ENCODE measurements around the gene MFSD12. TPM values are rescaled to one million over a fixed set of nuclear protein-coding genes. Genes with fewer than 3 reads are reported as not detected.

The MFSD12 gene
- total RNA-seq, 1 experiment from 2014 or later: 132 TPM

DNA sequence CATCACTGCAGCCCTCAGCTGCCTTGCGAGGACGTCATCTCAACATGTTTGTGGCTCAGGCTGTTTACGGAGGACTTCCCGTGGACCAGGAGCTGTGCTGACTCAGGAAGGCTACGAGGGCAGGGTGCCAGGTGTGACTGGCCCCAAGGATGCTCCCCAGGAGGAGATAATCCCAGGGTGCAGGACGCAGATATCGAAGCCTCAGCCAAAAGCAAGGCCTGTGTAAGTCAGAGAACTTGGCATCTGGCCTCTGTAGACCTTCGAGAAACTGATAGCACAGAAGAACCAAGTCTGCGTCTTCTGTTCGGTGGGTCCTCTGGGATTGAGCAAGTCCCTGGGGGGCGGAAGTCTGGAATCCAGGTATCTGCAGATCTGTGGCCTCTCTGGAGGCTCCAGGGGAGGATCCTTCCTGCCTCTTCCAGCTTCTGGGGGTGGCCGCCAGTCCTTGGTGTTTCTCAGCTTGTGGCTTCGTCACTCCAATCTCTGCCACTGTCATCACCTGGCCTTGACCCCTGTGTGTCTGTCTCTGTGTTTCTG lies 54.3 kb downstream of the MFSD12 start:
- Histone ChIP-seq H3K27ac (no peak overlapping the region), H3K36me3 (peaks cover 21% of the 10 kb centered on the region), H3K9me3 (replicated peaks) (no peaks in the 10 kb centered on the region), H3K27me3 (replicated peaks) (no peaks in the 10 kb centered on the region), H3K4me1 (replicated peaks) (peaks cover 24% of the 10 kb centered on the region), H3K4me3 (no peak overlapping the region)
- no peak for DNase-seq (ENCODE audit: low read depth in 1 of 2, low spot score in 2 of 2)

GRCh38 chr19:3501780-3502179 lies 55.6 kb downstream of the MFSD12 start:
- Histone ChIP-seq H3K4me3 (no peak overlapping the region), H3K9me3 (replicated peaks) (no peaks in the 10 kb centered on the region), H3K27me3 (replicated peaks) (no peaks in the 10 kb centered on the region), H3K27ac (no peak overlapping the region), H3K4me1 (replicated peaks) (peaks cover 17% of the 10 kb centered on the region), H3K36me3 (peaks cover 15% of the 10 kb centered on the region)
- no peak for DNase-seq (ENCODE audit: low read depth in 1 of 2, low spot score in 2 of 2)

DNA sequence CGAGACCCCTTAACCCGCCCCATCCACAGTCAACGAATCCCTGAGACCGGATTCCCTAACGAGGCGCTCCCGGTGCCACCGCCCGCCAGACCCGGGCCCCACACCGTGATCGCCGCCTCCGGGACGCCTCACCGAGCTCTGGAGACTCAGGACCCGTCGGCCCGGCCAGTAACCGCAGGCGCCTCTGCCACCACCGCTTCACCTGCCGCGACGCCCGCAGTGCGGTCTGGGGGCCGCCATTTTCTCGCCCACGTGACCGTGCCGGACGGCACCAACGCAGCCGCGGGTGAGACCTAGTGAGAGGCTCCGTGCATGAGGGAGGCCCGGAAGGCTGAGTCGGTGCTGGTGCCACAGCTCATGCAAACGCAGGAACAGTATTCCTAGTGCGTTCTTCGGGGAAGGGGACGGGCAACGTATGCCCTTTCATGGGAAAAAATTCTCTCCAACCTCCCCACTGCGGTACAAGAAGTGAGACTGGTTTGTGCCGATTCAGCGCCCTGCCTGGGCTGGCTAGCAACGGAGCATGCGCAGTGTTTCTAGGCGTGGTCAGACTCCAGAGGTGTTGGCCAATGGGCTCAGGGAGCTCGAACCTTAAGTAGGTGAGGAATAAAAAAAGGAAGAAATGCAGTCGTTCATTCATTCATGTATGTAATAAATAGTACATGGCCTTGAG lies 56.8 kb downstream of the MFSD12 start, which contains the start of gene DOHH:
Gene DOHH, minus strand, starts transcription at position 246 of the 673 bp plus-strand sequence. CDS start 3,860 bp downstream, outside the sequence.
- H3K4me3 ChIP-seq: peak within 1 kb of the TSS; percentile 85
- peak; percentile 96 for DNase-seq (ENCODE audit: low read depth in 1 of 2, low spot score in 2 of 2)
- peaks cover 21% of the 10 kb centered on the region for H3K36me3 ChIP-seq
- H3K27me3 ChIP-seq (replicated peaks): no peaks in the 10 kb centered on the region
- peak within 1 kb of the TSS; percentile 98 for H3K27ac ChIP-seq
- H3K4me1 ChIP-seq (replicated peaks): peaks cover 14% of the 10 kb centered on the region
- H3K9me3 ChIP-seq (replicated peaks): no peaks in the 10 kb centered on the region

DNA sequence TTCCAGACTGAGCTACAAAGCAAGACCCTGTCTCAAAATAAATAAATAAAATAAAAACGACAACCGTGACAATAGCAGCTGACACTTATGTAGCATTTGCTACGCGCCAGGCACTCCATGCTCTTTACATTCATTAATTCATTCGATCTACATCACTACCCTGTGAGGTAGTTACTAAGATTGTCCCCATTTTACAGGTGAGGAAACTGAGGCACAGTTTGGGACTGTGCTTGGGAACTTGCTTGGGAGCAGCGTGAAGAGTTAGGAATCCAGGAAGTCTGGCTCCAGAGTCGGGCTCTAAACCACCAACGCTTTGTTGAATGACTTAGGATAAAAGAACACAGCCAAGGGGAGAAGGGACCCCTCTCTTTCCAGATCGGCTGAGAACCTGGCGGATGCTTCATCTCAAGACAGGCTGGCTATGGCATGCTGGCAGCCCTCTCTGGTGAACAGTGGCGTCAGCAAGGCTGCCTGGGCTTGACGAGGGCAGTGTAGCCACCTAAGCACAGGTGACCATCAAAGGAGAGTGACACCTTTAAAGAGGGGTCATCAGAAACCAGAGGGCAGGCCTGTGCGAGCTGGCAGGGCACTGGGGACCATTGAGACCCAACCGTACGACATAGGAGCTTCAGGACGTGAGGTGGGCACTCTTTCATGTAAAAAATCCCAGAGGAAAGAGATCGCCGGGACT lies 57.5 kb downstream of the MFSD12 start:
- peaks cover 10% of the 10 kb centered on the region for H3K4me1 ChIP-seq (replicated peaks)
- no peaks in the 10 kb centered on the region for H3K27me3 ChIP-seq (replicated peaks)
- H3K27ac ChIP-seq: peak overlapping the region; percentile 98
- H3K36me3 ChIP-seq: peaks cover 28% of the 10 kb centered on the region
- peak overlapping the region; percentile 85 for H3K4me3 ChIP-seq
- DNase-seq (ENCODE audit: low read depth in 1 of 2, low spot score in 2 of 2): no peak
- no peaks in the 10 kb centered on the region for H3K9me3 ChIP-seq (replicated peaks)

DNA sequence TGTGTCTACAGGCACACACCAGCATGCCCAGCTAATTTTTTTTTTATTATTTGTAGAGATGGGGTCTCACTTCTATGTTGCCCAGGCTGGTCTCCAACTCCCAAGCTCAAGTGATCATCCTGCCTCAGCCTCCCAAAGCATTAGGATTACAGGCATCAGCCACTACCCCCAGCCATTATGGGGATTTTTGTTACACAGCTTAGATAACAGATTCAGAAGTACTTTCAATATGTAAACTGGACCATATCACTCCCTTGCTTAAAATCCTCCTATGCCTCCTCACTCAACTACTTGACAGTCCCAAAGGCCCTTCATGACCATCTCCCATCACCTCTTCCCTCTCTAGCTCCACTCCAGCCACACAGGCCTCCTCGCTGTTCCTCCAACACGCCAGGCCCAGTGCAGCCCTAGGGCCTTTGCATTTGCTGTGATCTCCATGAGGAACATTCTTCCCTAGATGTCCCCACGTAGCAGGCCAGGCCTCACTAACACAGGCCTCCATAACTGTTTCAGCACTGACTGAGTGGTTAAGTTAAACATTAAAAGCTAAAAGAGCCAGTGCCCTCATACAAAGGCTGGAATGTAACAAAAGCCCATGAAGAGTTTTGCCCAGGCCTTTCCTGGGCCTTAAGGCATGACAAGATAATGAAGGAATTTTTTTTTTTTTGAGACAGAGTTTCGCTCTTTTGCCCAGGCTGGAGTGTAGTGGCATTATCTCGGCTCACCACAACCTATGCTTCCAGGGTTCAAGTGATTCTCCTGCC lies 59.4 kb downstream of the MFSD12 start:
- H3K27ac ChIP-seq: no peak overlapping the region
- no peaks in the 10 kb centered on the region for H3K27me3 ChIP-seq (replicated peaks)
- H3K4me3 ChIP-seq: no peak overlapping the region
- DNase-seq (ENCODE audit: low read depth in 1 of 2, low spot score in 2 of 2): no peak
- peaks cover 46% of the 10 kb centered on the region for H3K36me3 ChIP-seq
- H3K9me3 ChIP-seq (replicated peaks): no peaks in the 10 kb centered on the region
- peaks cover 10% of the 10 kb centered on the region for H3K4me1 ChIP-seq (replicated peaks)

DNA sequence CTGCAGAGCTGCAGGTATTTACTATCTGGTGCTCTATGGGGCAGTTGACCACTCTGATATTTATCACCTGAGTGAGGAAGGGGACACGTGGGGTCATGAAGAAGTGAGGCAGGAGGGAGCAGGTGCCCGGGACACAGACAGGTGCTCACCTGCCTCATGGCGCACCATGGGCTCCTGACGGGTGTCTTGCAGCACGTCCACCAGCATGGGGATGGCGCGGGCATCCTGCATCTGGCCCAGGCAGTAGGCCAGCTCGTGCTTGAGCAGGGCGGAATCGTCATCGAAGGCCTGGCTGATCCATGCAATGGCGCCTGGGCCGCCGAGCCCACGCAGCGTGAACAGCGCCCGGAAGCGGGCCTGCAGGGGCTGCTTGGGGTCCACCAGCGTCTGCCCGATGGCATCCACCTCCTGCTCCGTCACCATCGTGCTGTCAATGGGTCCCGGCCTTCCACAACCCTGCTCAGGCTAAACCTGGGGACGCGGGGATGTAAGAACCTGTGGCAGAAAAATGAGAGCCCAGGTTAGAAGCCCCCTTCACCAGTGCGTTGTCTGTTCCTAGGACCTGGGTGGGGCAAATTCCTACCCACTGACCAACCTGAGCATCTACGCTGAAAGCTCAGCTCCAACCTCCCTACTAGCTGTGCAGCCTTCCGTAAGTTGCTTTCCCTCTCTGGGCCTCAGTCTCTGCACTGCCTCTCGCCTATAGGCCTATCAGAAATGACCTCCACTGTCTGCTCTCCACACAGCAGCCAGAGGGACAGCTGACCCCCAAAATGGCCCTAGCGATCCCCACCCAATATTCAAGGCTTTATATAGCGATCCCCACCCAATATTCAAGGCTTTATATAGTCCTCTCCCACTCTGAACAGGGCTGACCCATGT lies 60.8 kb downstream of the MFSD12 start:
- Histone ChIP-seq H3K27me3 (replicated peaks) (no peaks in the 10 kb centered on the region), H3K4me3 (no peak overlapping the region), H3K36me3 (peaks cover 59% of the 10 kb centered on the region), H3K27ac (no peak overlapping the region), H3K9me3 (replicated peaks) (no peaks in the 10 kb centered on the region), H3K4me1 (replicated peaks) (peaks cover 10% of the 10 kb centered on the region)
- no peak for DNase-seq (ENCODE audit: low read depth in 1 of 2, low spot score in 2 of 2)

DNA sequence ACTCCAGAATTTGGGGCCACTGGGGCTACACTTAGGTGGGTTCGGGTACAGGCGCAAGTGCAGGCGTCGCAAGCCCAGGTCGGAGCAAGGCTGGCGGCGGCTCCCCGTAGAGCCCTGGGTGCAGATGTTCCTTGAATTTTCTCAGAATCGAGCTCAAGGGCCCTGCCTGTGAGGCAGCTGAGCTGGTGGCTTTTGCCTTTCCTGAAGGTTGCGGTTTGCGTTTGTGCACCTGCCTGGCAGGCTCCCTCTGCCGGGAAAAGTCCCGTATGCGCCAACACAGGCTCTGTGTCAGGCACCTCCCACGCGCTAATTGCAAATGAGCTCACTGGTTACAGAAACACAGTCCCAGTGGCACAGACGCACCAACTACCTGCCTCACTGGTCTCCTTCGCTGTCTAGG lies 62.8 kb downstream of the MFSD12 start:
- Histone ChIP-seq H3K4me3 (no peak overlapping the region), H3K36me3 (peaks cover 58% of the 10 kb centered on the region), H3K4me1 (replicated peaks) (peaks cover 3% of the 10 kb centered on the region; the same call in 1 of the 2 replicates), H3K9me3 (replicated peaks) (no peaks in the 10 kb centered on the region), H3K27ac (no peak overlapping the region), H3K27me3 (replicated peaks) (no peaks in the 10 kb centered on the region)
- DNase-seq (ENCODE audit: low read depth in 1 of 2, low spot score in 2 of 2): no peak

Other genes starting within 250 kb of the MFSD12 start
- 19.9 and 27.6 TPM in 2 replicates for gene NFIC, start 191.0 kb downstream of the MFSD12 start, total RNA-seq (2014; rRNA removed; shearing (Covaris generic))
- not detected in 2 replicates for gene SMIM24, start 77.1 kb downstream of the MFSD12 start, total RNA-seq (2014; rRNA removed; shearing (Covaris generic))
- gene SMIM44, start 74.1 kb downstream of the MFSD12 start, total RNA-seq (2014; rRNA removed; shearing (Covaris generic)): not detected in 2 replicates
- 29.4 and 40.5 TPM in 2 replicates for gene DOHH, start 56.9 kb downstream of the MFSD12 start, total RNA-seq (2014; rRNA removed; shearing (Covaris generic))
- gene FZR1, start 51.3 kb downstream of the MFSD12 start, total RNA-seq (2014; rRNA removed; shearing (Covaris generic)): 39.3 and 53.4 TPM in 2 replicates
- 0.26 TPM in 1 of 2 replicates, not detected in the other for gene TEKTIP1, start 18.4 kb downstream of the MFSD12 start, total RNA-seq (2014; rRNA removed; shearing (Covaris generic))
- 229 and 260 TPM in 2 replicates for gene HMG20B, start 15.4 kb upstream of the MFSD12 start, total RNA-seq (2014; rRNA removed; shearing (Covaris generic))
- 9.2 and 13.1 TPM in 2 replicates for gene GIPC3, start 27.9 kb upstream of the MFSD12 start, total RNA-seq (2014; rRNA removed; shearing (Covaris generic))
- not detected in 2 replicates for gene TBXA2R, start 49.3 kb upstream of the MFSD12 start, total RNA-seq (2014; rRNA removed; shearing (Covaris generic))
- 29.3 and 45.2 TPM in 2 replicates for gene CACTIN, start 69.2 kb upstream of the MFSD12 start, total RNA-seq (2014; rRNA removed; shearing (Covaris generic))
- 15.9 and 21.1 TPM in 2 replicates for gene PIP5K1C, start 142.9 kb upstream of the MFSD12 start, total RNA-seq (2014; rRNA removed; shearing (Covaris generic))
- not detected in 2 replicates for gene TJP3, start 150.8 kb upstream of the MFSD12 start, total RNA-seq (2014; rRNA removed; shearing (Covaris generic))
- 18.1 and 24.3 TPM in 2 replicates for gene APBA3, start 204.1 kb upstream of the MFSD12 start, total RNA-seq (2014; rRNA removed; shearing (Covaris generic))
- gene MRPL54, start 205.1 kb upstream of the MFSD12 start, total RNA-seq (2014; rRNA removed; shearing (Covaris generic)): 52.7 and 55.5 TPM in 2 replicates
- gene RAX2, start 214.6 kb upstream of the MFSD12 start, total RNA-seq (2014; rRNA removed; shearing (Covaris generic)): not detected in 2 replicates
- gene MATK, start 228.8 kb upstream of the MFSD12 start, total RNA-seq (2014; rRNA removed; shearing (Covaris generic)): not detected in 2 replicates